H1 (cell line): Measurements from ENCODE around the gene MAOA.

ENCODE experiments used
- BCL11A ChIP-seq, 2 experiments: IDR thresholded peaks; one replicate each; pipeline ENCODE4 v1.6.1; 2011; ENCODE audit warnings: low read depth in 2 of 2, low read length in 2 of 2, mild to moderate bottlenecking in 2 of 2
- CHD1 ChIP-seq: IDR thresholded peaks from 2 replicates; pipeline ENCODE4 v1.6.1; 2012; ENCODE audit warnings: low read depth, low read length, improper control_type of control experiment
- CHD2 ChIP-seq: IDR thresholded peaks from 2 replicates; pipeline ENCODE4 v1.6.1; 2012; ENCODE audit warnings: low read length, improper control_type of control experiment
- CTCF ChIP-seq, 3 experiments: IDR thresholded peaks; 1 replicate in 2 of 3; 2 replicates in 1 of 3; pipeline versions ENCODE4 v1.5.1 to v1.6.1; 2011; ENCODE audit warnings: low read length in 3 of 3, mild to moderate bottlenecking in 3 of 3, inconsistent platforms in 2 of 3, low read depth in 1 of 3, moderate library complexity in 1 of 3; ENCODE audit not compliant: insufficient read depth in 1 of 3; ENCODE audit errors: control extremely low read depth in 1 of 3
- HDAC2 ChIP-seq, 2 experiments: fragments of 300-600 bp in 1 of 2; sonication (generic) in 1 of 2; IDR thresholded peaks; 2 replicates each; pipeline ENCODE4 v1.6.1; 2011 to 2012; ENCODE audit warnings: low read depth in 2 of 2, low read length in 2 of 2, mild to moderate bottlenecking in 2 of 2, moderate library complexity in 2 of 2, borderline replicate concordance in 1 of 2, inconsistent platforms in 1 of 2
- POLR2A ChIP-seq, 2 experiments: IDR thresholded peaks; 1 replicate in 1 of 2; 2 replicates in 1 of 2; pipeline ENCODE4 v1.6.1; 2011; ENCODE audit warnings: low read depth in 2 of 2, low read length in 2 of 2, mild to moderate bottlenecking in 2 of 2; ENCODE audit errors: control extremely low read depth in 1 of 2
- POLR2AphosphoS5 ChIP-seq: IDR thresholded peaks from 2 replicates; pipeline ENCODE4 v1.6.1; 2011; ENCODE audit warnings: low read depth, low read length
- RAD21 ChIP-seq, 2 experiments: IDR thresholded peaks in 1 of 2; conservative IDR thresholded peaks in 1 of 2; 2 replicates each; pipeline ENCODE4 v1.6.1; 2011; ENCODE audit warnings: low read depth in 2 of 2, low read length in 2 of 2, improper control_type of control experiment in 1 of 2, inconsistent platforms in 1 of 2, mild to moderate bottlenecking in 1 of 2, moderate library complexity in 1 of 2
- RBBP5 ChIP-seq: IDR thresholded peaks from 2 replicates; pipeline ENCODE4 v1.7.1; 2012; ENCODE audit warnings: low read depth, mild to moderate bottlenecking, inconsistent platforms, low read length, moderate library complexity, borderline replicate concordance
- SP2 ChIP-seq: IDR thresholded peaks from 2 replicates; pipeline ENCODE4 v1.6.1; 2012; ENCODE audit warnings: mild to moderate bottlenecking, low read length, inconsistent platforms
- SUZ12 ChIP-seq: fragments of 200-600 bp; sonication (generic); IDR thresholded peaks from 2 replicates; pipeline ENCODE4 v1.6.1; 2012; ENCODE audit warnings: mild to moderate bottlenecking, inconsistent platforms, low read length, moderate library complexity, mixed read lengths
- TAF1 ChIP-seq: IDR thresholded peaks from 2 replicates; pipeline ENCODE4 v1.6.1; 2011; ENCODE audit warnings: mild to moderate bottlenecking, low read depth, low read length
- TEAD4 ChIP-seq: IDR thresholded peaks from 2 replicates; pipeline ENCODE4 v1.6.1; 2012; ENCODE audit warnings: low read depth, low read length, inconsistent platforms, mixed read lengths
- TF ChIP-seq, protein P1 (sequence below): IDR thresholded peaks from 2 replicates; pipeline ENCODE4 v1.6.1; 2012; ENCODE audit warnings: inconsistent platforms

DNA sequence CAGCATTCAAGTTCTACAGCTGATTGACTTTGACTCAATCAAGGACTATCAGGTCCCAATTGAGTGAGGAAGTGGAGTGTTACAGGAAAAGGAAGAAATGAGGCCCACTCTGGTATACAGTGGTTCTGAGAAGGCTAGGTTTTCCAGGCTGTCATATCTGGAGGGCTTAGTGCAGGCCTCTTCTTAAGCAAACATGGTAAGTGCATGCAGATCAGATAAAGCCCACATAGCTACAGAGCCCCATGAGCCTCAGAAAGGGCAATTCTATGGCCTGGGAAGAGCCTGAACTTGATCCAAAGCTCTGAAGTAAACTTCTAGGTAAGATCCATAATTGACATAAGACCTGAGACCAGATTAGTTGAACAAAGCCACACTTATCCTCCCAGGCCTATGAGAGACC lies 29.0 kb upstream of the MAOA start:
- no peak for TF ChIP-seq CHD2
- TF ChIP-seq TAF1 = no peak
- TF ChIP-seq CTCF (IDR thresholded peaks at IDR 0.05; ENCODE audit: control extremely low read depth in 1 of 3, insufficient read depth in 1 of 3, low read depth in 1 of 3, low read length in 3 of 3) = no peak
- TF ChIP-seq, protein P1, sequence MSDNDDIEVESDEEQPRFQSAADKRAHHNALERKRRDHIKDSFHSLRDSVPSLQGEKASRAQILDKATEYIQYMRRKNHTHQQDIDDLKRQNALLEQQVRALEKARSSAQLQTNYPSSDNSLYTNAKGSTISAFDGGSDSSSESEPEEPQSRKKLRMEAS = no peak
- TF ChIP-seq BCL11A (IDR thresholded peaks at IDR 0.05; ENCODE audit: low read depth in 2 of 2, low read length in 2 of 2) = no peak
- no peak for TF ChIP-seq SUZ12
- TF ChIP-seq RAD21 (IDR thresholded peaks at IDR 0.05 in 1 of 2, conservative IDR thresholded peaks at IDR 0.05 in 1 of 2; ENCODE audit: low read depth in 2 of 2, low read length in 2 of 2) = no peak
- no peak for TF ChIP-seq POLR2A (IDR thresholded peaks at IDR 0.05; ENCODE audit: control extremely low read depth in 1 of 2, low read depth in 2 of 2, low read length in 2 of 2)
- TF ChIP-seq HDAC2 (IDR thresholded peaks at IDR 0.05; ENCODE audit: borderline replicate concordance in 1 of 2, low read depth in 2 of 2, low read length in 2 of 2) = no peak
- no peak for TF ChIP-seq TEAD4
- no peak for TF ChIP-seq RBBP5
- no peak for TF ChIP-seq POLR2AphosphoS5
- TF ChIP-seq CHD1 = no peak
- no peak for TF ChIP-seq SP2
